ENCODE data around the gene PCNA. TPM values are rescaled to one million over a fixed set of nuclear protein-coding genes. Genes with fewer than 3 reads are reported as not detected.

Gene PCNA
- total RNA-seq, 4 donors from 2014 or later: 18.3 to 56.7 (median 38.2) TPM

- Histone ChIP-seq H3K4me1 (peaks cover 37 to 83% (median 57%) of the 10 kb centered on the region in 4 donors), H3K4me3 (no peak overlapping the region), H3K36me3 (no peaks in the 10 kb centered on the region), H3K9me3 (no peaks in the 10 kb centered on the region), H3K27ac (no peak overlapping the region), H3K27me3 (no peaks in the 10 kb centered on the region)
- WGBS, 2 donors (ENCODE audit: low coverage in 1 of 2): 60 to 77% methylated on average over 3 to 5 of the region's 5 CpGs
- in situ Hi-C loops (cut with MboI; ENCODE audit: low pct_ligation_motif_present in 1 of 4, low pct_unique_long_range_greater_than_20kb in 1 of 4, low sequenced_read_pairs in 3 of 4): no loop called here
- intact Hi-C loops (cut with DNase I; ENCODE audit: low total_unique reads): no loop called here
- TF ChIP-seq CTCF (IDR thresholded peaks at IDR 0.05) (no peak), EP300 (IDR thresholded peaks at IDR 0.05; ENCODE audit: low read depth) (no peak), POLR2A (IDR thresholded peaks at IDR 0.05) (no peak), POLR2AphosphoS5 (IDR thresholded peaks at IDR 0.05) (no peak)
- DNase-seq: no peak
Measured at GRCh38 chr20:5145365-5146098, 25.8 kb upstream of the PCNA start.

GRCh38 chr20:5143851-5144250, 24.1 kb upstream of the PCNA start:
- TF ChIP-seq CTCF (IDR thresholded peaks at IDR 0.05): no peak
- TF ChIP-seq EP300 (IDR thresholded peaks at IDR 0.05; ENCODE audit: low read depth): no peak
- no peak for TF ChIP-seq POLR2AphosphoS5 (IDR thresholded peaks at IDR 0.05)
- no peak for TF ChIP-seq POLR2A (IDR thresholded peaks at IDR 0.05)
- Histone ChIP-seq H3K27me3 (no peaks in the 10 kb centered on the region), H3K9me3 (no peaks in the 10 kb centered on the region), H3K4me3 (no peak overlapping the region), H3K36me3 (no peaks in the 10 kb centered on the region), H3K27ac (no peak overlapping the region), H3K4me1 (peaks cover 25 to 76% (median 50%) of the 10 kb centered on the region in 4 donors)
- no peak for DNase-seq
- intact Hi-C loops (cut with DNase I; ENCODE audit: low total_unique reads) (no loop called here), in situ Hi-C loops (cut with MboI; ENCODE audit: low pct_ligation_motif_present in 1 of 4, low pct_unique_long_range_greater_than_20kb in 1 of 4, low sequenced_read_pairs in 3 of 4) (no loop called here)
- 88 to 96% methylated on average over 5 of the region's 5 CpGs for WGBS, 2 donors (ENCODE audit: low coverage in 1 of 2)

GRCh38 chr20:5141615-5142014, 21.9 kb upstream of the PCNA start:
- TF ChIP-seq CTCF (IDR thresholded peaks at IDR 0.05) (no peak), POLR2AphosphoS5 (IDR thresholded peaks at IDR 0.05) (no peak), EP300 (IDR thresholded peaks at IDR 0.05; ENCODE audit: low read depth) (no peak), POLR2A (IDR thresholded peaks at IDR 0.05) (no peak)
- 60 to 83% methylated on average over 2 of the region's 2 CpGs for WGBS, 2 donors (ENCODE audit: low coverage in 1 of 2)

GRCh38 chr20:5140195-5140594, 20.4 kb upstream of the PCNA start:
- intact Hi-C loops (cut with DNase I; ENCODE audit: low total_unique reads) (no loop called here), in situ Hi-C loops (cut with MboI; ENCODE audit: low pct_ligation_motif_present in 1 of 4, low pct_unique_long_range_greater_than_20kb in 1 of 4, low sequenced_read_pairs in 3 of 4) (no loop called here)
- Histone ChIP-seq H3K4me3 (no peak overlapping the region), H3K27me3 (no peaks in the 10 kb centered on the region), H3K27ac (no peak overlapping the region), H3K9me3 (no peaks in the 10 kb centered on the region), H3K36me3 (no peaks in the 10 kb centered on the region), H3K4me1 (peaks cover 15 to 57% (median 30%) of the 10 kb centered on the region in 4 donors)
- no peak for DNase-seq
- TF ChIP-seq POLR2AphosphoS5 (IDR thresholded peaks at IDR 0.05) (no peak), EP300 (IDR thresholded peaks at IDR 0.05; ENCODE audit: low read depth) (no peak), POLR2A (IDR thresholded peaks at IDR 0.05) (no peak), CTCF (IDR thresholded peaks at IDR 0.05) (no peak)

More at GRCh38 chr20:5141615-5142014, 21.9 kb upstream of the PCNA start:
- H3K4me1 ChIP-seq: peaks cover 10 to 56% (median 31%) of the 10 kb centered on the region in 4 donors
- no peaks in the 10 kb centered on the region for H3K9me3 ChIP-seq
- intact Hi-C loops (cut with DNase I; ENCODE audit: low total_unique reads): no loop called here
- no peaks in the 10 kb centered on the region for H3K36me3 ChIP-seq
- H3K4me3 ChIP-seq: no peak overlapping the region
- no peak overlapping the region for H3K27ac ChIP-seq
- no peaks in the 10 kb centered on the region for H3K27me3 ChIP-seq
- in situ Hi-C loops (cut with MboI; ENCODE audit: low pct_ligation_motif_present in 1 of 4, low pct_unique_long_range_greater_than_20kb in 1 of 4, low sequenced_read_pairs in 3 of 4): no loop called here
- DNase-seq: no peak

All from transverse colon (tissue), 4 donors.